ENCODE data around the gene ACAD10. TPM values are rescaled to one million over a fixed set of nuclear protein-coding genes. Genes with fewer than 3 reads are reported as not detected.

ACAD10 gene
- total and polyA plus RNA-seq, 3 donors from 2014 or later: 35.2 to 65.7 (median 58.2) TPM

GRCh38 chr12:111747333-111747732 is 61.5 kb downstream of the ACAD10 start:
- Histone ChIP-seq H3K27ac (no peak overlapping the region), H3K4me3 (no peak overlapping the region), H3K36me3 (ENCODE audit: low read depth, missing control alignments) (no peaks in the 10 kb centered on the region), H3K4me1 (no peaks in the 10 kb centered on the region), H3K27me3 (no peaks in the 10 kb centered on the region), H3K9me3 (no peaks in the 10 kb centered on the region)
- 76 to 93% methylated on average over 8 to 9 of the region's 9 CpGs for WGBS, 2 donors
- intact Hi-C loops (cut with DNase I; ENCODE audit: low total_unique reads): no loop called here
- DNase-seq: peak; percentile 37
- TF ChIP-seq, protein P1, sequence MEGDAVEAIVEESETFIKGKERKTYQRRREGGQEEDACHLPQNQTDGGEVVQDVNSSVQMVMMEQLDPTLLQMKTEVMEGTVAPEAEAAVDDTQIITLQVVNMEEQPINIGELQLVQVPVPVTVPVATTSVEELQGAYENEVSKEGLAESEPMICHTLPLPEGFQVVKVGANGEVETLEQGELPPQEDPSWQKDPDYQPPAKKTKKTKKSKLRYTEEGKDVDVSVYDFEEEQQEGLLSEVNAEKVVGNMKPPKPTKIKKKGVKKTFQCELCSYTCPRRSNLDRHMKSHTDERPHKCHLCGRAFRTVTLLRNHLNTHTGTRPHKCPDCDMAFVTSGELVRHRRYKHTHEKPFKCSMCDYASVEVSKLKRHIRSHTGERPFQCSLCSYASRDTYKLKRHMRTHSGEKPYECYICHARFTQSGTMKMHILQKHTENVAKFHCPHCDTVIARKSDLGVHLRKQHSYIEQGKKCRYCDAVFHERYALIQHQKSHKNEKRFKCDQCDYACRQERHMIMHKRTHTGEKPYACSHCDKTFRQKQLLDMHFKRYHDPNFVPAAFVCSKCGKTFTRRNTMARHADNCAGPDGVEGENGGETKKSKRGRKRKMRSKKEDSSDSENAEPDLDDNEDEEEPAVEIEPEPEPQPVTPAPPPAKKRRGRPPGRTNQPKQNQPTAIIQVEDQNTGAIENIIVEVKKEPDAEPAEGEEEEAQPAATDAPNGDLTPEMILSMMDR (IDR thresholded peaks at IDR 0.05): no peak
- TF ChIP-seq POLR2A (IDR thresholded peaks at IDR 0.05): no peak

- no peak for TF ChIP-seq POLR2A (IDR thresholded peaks at IDR 0.05)
- TF ChIP-seq, protein P1 (IDR thresholded peaks at IDR 0.05): no peak
- 67 to 69% methylated on average over 8 of the region's 8 CpGs for WGBS, 2 donors
- Histone ChIP-seq H3K4me3 (no peak overlapping the region), H3K27ac (no peak overlapping the region), H3K27me3 (no peaks in the 10 kb centered on the region), H3K36me3 (ENCODE audit: low read depth, missing control alignments) (no peaks in the 10 kb centered on the region), H3K9me3 (no peaks in the 10 kb centered on the region), H3K4me1 (peaks cover 3% of the 10 kb centered on the region)
- no peak for DNase-seq
- intact Hi-C loops (cut with DNase I; ENCODE audit: low total_unique reads): no loop called here
Measured at GRCh38 chr12:111748151-111748672, 62.4 kb downstream of the ACAD10 start.

DNA sequence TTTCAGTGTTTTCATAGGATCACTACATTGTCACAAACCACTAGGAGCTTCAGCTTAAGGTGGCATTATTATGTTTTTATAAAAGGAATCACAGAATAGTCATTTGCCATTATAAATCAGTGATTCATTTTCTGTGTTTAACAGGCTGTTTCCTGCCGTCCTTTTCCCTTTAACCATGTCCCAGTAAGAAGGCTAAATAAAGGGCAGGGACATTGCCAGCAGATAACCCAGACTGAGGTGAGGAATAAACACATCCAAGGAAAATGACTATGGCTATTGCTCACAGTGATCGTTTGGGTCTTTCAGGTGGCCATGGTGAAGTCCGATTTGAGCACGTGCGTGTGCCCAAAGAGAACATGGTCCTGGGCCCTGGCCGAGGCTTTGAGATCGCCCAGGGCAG is 63.0 kb downstream of the ACAD10 start:
- Histone ChIP-seq H3K27ac (no peak overlapping the region), H3K27me3 (no peaks in the 10 kb centered on the region), H3K4me1 (peaks cover 10% of the 10 kb centered on the region), H3K36me3 (ENCODE audit: low read depth, missing control alignments) (no peaks in the 10 kb centered on the region), H3K9me3 (no peaks in the 10 kb centered on the region), H3K4me3 (no peak overlapping the region)
- TF ChIP-seq, protein P1 (IDR thresholded peaks at IDR 0.05): no peak
- TF ChIP-seq POLR2A (IDR thresholded peaks at IDR 0.05): no peak
- intact Hi-C loops (cut with DNase I; ENCODE audit: low total_unique reads): no loop called here
- WGBS, 2 donors: 88 to 91% methylated on average over 7 of the region's 7 CpGs
- DNase-seq: no peak

- Histone ChIP-seq H3K9me3 (no peaks in the 10 kb centered on the region), H3K4me3 (no peak overlapping the region), H3K36me3 (ENCODE audit: low read depth, missing control alignments) (no peaks in the 10 kb centered on the region), H3K4me1 (peaks cover 15% of the 10 kb centered on the region), H3K27ac (no peak overlapping the region), H3K27me3 (no peaks in the 10 kb centered on the region)
- TF ChIP-seq, protein P1 (IDR thresholded peaks at IDR 0.05): no peak
- no peak for TF ChIP-seq POLR2A (IDR thresholded peaks at IDR 0.05)
- intact Hi-C loops (cut with DNase I; ENCODE audit: low total_unique reads): no loop called here
- WGBS, 2 donors: 85 to 93% methylated on average over 3 to 4 of the region's 4 CpGs
- DNase-seq: no peak
Measured at GRCh38 chr12:111749391-111749790, 63.5 kb downstream of the ACAD10 start.

Measured in testis (tissue), 3 donors.